ENCODE results near the gene FAM3C. TPM values are rescaled to one million over a fixed set of nuclear protein-coding genes. Genes with fewer than 3 reads are reported as not detected.

Gene FAM3C
- total and polyA plus RNA-seq, 10 of the 15 experiments (the other 5 are each of a cell fraction or from before 2014, with no cell fraction given), result 11.0 to 110 (median 27.8) TPM

GRCh38 chr7:121344093-121344492, 52.0 kb downstream of the FAM3C start:
- H3K4me3 ChIP-seq, result no peak overlapping the region
- TF ChIP-seq NKRF (conservative IDR thresholded peaks at IDR 0.05) (no peak), NRF1 (conservative IDR thresholded peaks at IDR 0.05; ENCODE audit: low read depth, low read length) (no peak)
- BruUV-seq (replicated peaks), result no TSS peak
- DNase-seq (ENCODE audit: low read depth, low spot score), result no peak
- 97% methylated on average over 2 of the region's 2 CpGs for WGBS (ENCODE audit: insufficient coverage, insufficient replicate concordance, low lambda C conversion rate, missing lambda C conversion rate)
- no peaks in the 10 kb centered on the region for H3K79me2 ChIP-seq (ENCODE audit: control insufficient read depth, insufficient read depth, low read length)
- in situ Hi-C loops (cut with MboI), result no loop called here
- H3K27me3 ChIP-seq (replicated peaks in 1 of 2; ENCODE audit: control insufficient read depth in 2 of 2, insufficient read depth in 2 of 2, low read length in 1 of 2), result no peaks in the 10 kb centered on the region
- no peaks in the 10 kb centered on the region for H3K4me1 ChIP-seq (ENCODE audit: control insufficient read depth, insufficient read depth, low read length)
- FAIRE-seq, result no peak
- no peaks in the 10 kb centered on the region for H4K20me1 ChIP-seq (ENCODE audit: control insufficient read depth, insufficient read depth)
- no peak overlapping the region for H3K4me2 ChIP-seq (ENCODE audit: control insufficient read depth, insufficient read depth)
- SMC1A ChIA-PET (ENCODE audit: uncharacterized antibody, unreplicated experiment), result interaction anchor here (1.6 kb wide), 1 partner anchor 26 kb away, joined by 3 read pairs; no protein-coding TSS in a partner anchor
- no peak overlapping the region for H3K9ac ChIP-seq (ENCODE audit: control insufficient read depth, insufficient read depth, low read length)
- intact Hi-C loops (cut with micrococcal nuclease; ENCODE audit: unreplicated experiment), result no loop called here
- peaks cover 0 to 4% of the 10 kb centered on the region in 2 experiments; a peak in 3 of 4 replicates for H3K36me3 ChIP-seq (ENCODE audit: control insufficient read depth in 2 of 2, insufficient read depth in 2 of 2, low read length in 1 of 2)
- POLR2A ChIA-PET, result no interaction called here
- H3K9me3 ChIP-seq (replicated peaks; ENCODE audit: control insufficient read depth, insufficient read depth, low read length), result no peaks in the 10 kb centered on the region
- H3K27ac ChIP-seq (ENCODE audit: control insufficient read depth, insufficient read depth), result no peak overlapping the region
- RAD21 ChIA-PET (ENCODE audit: unreplicated experiment), result no interaction called here
- no peak overlapping the region for H2AFZ ChIP-seq (ENCODE audit: control insufficient read depth, low read depth, low read length)
- ATAC-seq, result no peak
- CTCF ChIA-PET, result no interaction called here

GRCh38 chr7:121343302-121343701, 52.8 kb downstream of the FAM3C start:
- Histone ChIP-seq H3K9me3 (replicated peaks; ENCODE audit: control insufficient read depth, insufficient read depth, low read length) (no peaks in the 10 kb centered on the region), H3K4me1 (ENCODE audit: control insufficient read depth, insufficient read depth, low read length) (no peaks in the 10 kb centered on the region), H3K79me2 (ENCODE audit: control insufficient read depth, insufficient read depth, low read length) (no peaks in the 10 kb centered on the region), H3K36me3 (ENCODE audit: control insufficient read depth in 2 of 2, insufficient read depth in 2 of 2, low read length in 1 of 2) (peaks cover 0 to 4% of the 10 kb centered on the region in 2 experiments; a peak in 3 of 4 replicates), H4K20me1 (ENCODE audit: control insufficient read depth, insufficient read depth) (no peaks in the 10 kb centered on the region), H3K4me3 (no peak overlapping the region), H3K27ac (ENCODE audit: control insufficient read depth, insufficient read depth) (no peak overlapping the region), H3K9ac (ENCODE audit: control insufficient read depth, insufficient read depth, low read length) (no peak overlapping the region), H2AFZ (ENCODE audit: control insufficient read depth, low read depth, low read length) (no peak overlapping the region), H3K27me3 (replicated peaks in 1 of 2; ENCODE audit: control insufficient read depth in 2 of 2, insufficient read depth in 2 of 2, low read length in 1 of 2) (no peaks in the 10 kb centered on the region), H3K4me2 (ENCODE audit: control insufficient read depth, insufficient read depth) (no peak overlapping the region)
- FAIRE-seq (no peak), DNase-seq (ENCODE audit: low read depth, low spot score) (no peak), ATAC-seq (no peak)
- 67% methylated on average over 3 of the region's 3 CpGs for WGBS (ENCODE audit: insufficient coverage, insufficient replicate concordance, low lambda C conversion rate, missing lambda C conversion rate)
- BruUV-seq (replicated peaks), result no TSS peak
- intact Hi-C loops (cut with micrococcal nuclease; ENCODE audit: unreplicated experiment), result no loop called here
- POLR2A ChIA-PET, result no interaction called here
- RAD21 ChIA-PET (ENCODE audit: unreplicated experiment), result no interaction called here
- SMC1A ChIA-PET (ENCODE audit: uncharacterized antibody, unreplicated experiment), result interaction anchor here (0.6 kb wide), 1 partner anchor 209 kb away, joined by 3 read pairs; no protein-coding TSS in a partner anchor
- in situ Hi-C loops (cut with MboI), result no loop called here
- CTCF ChIA-PET, result no interaction called here
- TF ChIP-seq CEBPZ (IDR thresholded peaks at IDR 0.05; ENCODE audit: low read depth, low read length) (no peak), ZNF592 (IDR thresholded peaks at IDR 0.05) (no peak), PML (IDR thresholded peaks at IDR 0.05; ENCODE audit: low read length) (no peak), STAT3 (IDR thresholded peaks at IDR 0.05; ENCODE audit: low read depth, low read length) (no peak), CREB1 (IDR thresholded peaks at IDR 0.05; ENCODE audit: low read depth) (no peak)

Measured in GM12878 (cell line).